Progenitor cell of endocrine pancreas (in vitro differentiated cells): ENCODE results near the gene ZNF618. TPM values are rescaled to one million over a fixed set of nuclear protein-coding genes. Genes with fewer than 3 reads are reported as not detected.

Experiments
- DNase-seq: peaks from one replicate; pipeline ENCODE4 v3.0.0; 2021; ENCODE audit warnings: low spot score; ENCODE audit not compliant: unreplicated experiment
- H3K27ac Mint-ChIP-seq: 2 replicates; pipeline ENCODE4 v1.8.0; 2021; ENCODE audit warnings: mild to moderate bottlenecking, moderate library complexity, mixed read lengths
- H3K27me3 Mint-ChIP-seq: 2 replicates; pipeline ENCODE4 v1.8.0; 2021; ENCODE audit warnings: mixed read lengths
- H3K36me3 Mint-ChIP-seq: 2 replicates; pipeline ENCODE4 v1.8.0; 2022; ENCODE audit warnings: mixed read lengths; ENCODE audit not compliant: insufficient read depth
- H3K4me1 Mint-ChIP-seq: 2 replicates; pipeline ENCODE4 v1.8.0; 2021; ENCODE audit warnings: low read depth, mixed read lengths
- H3K4me3 Mint-ChIP-seq: 2 replicates; pipeline ENCODE4 v1.8.0; 2021; ENCODE audit warnings: low read depth, mild to moderate bottlenecking, moderate library complexity, mixed read lengths
- H3K9me3 Mint-ChIP-seq: 2 replicates; pipeline ENCODE4 v1.8.0; 2021; ENCODE audit warnings: low read depth, mixed read lengths
- CTCF ChIP-seq: fragments of 200-600 bp; sonication (generic); IDR thresholded peaks from one replicate; pipeline ENCODE4 v1.5.0; 2021; ENCODE audit warnings: antibody characterized with exemption, mild to moderate bottlenecking; ENCODE audit not compliant: unreplicated experiment
- total RNA-seq: library from RNA; stranded (reverse); gene quantifications from 2 replicates; pipeline ENCODE4 v1.2.1, GENCODE V29; 2021

ZNF618 gene
- total RNA-seq, 1 donor from 2014 or later = 85.8 TPM

GRCh38 chr9:113984639-113985380 is 108.7 kb downstream of the ZNF618 start:
- TF ChIP-seq CTCF = no peak
- Mint-ChIP-seq H3K36me3 (peaks cover 6% of the 10 kb centered on the region), H3K9me3 (no peaks in the 10 kb centered on the region), H3K4me1 (peaks cover 4% of the 10 kb centered on the region), H3K27ac (no peak overlapping the region), H3K4me3 (no peak overlapping the region), H3K27me3 (no peaks in the 10 kb centered on the region)
- no peak for DNase-seq

- H3K4me3 Mint-ChIP-seq = no peak overlapping the region
- peaks cover 12% of the 10 kb centered on the region for H3K36me3 Mint-ChIP-seq
- peak overlapping the region; percentile 87 for H3K27ac Mint-ChIP-seq
- peaks cover 8% of the 10 kb centered on the region for H3K4me1 Mint-ChIP-seq
- no peak for DNase-seq
- no peaks in the 10 kb centered on the region for H3K9me3 Mint-ChIP-seq
- H3K27me3 Mint-ChIP-seq = no peaks in the 10 kb centered on the region
- TF ChIP-seq CTCF = no peak
Measured at GRCh38 chr9:113985968-113986585, 110.0 kb downstream of the ZNF618 start.

- Mint-ChIP-seq H3K9me3 (no peaks in the 10 kb centered on the region), H3K36me3 (peaks cover 12% of the 10 kb centered on the region), H3K27ac (no peak overlapping the region), H3K4me1 (peaks cover 8% of the 10 kb centered on the region), H3K27me3 (no peaks in the 10 kb centered on the region), H3K4me3 (no peak overlapping the region)
- TF ChIP-seq CTCF = no peak
- no peak for DNase-seq
Measured at GRCh38 chr9:113986931-113987330, 110.8 kb downstream of the ZNF618 start.

GRCh38 chr9:113987526-113987925 is 111.4 kb downstream of the ZNF618 start:
- Mint-ChIP-seq H3K36me3 (peaks cover 12% of the 10 kb centered on the region), H3K4me1 (peaks cover 8% of the 10 kb centered on the region), H3K9me3 (no peaks in the 10 kb centered on the region), H3K27ac (no peak overlapping the region), H3K27me3 (no peaks in the 10 kb centered on the region), H3K4me3 (no peak overlapping the region)
- DNase-seq = no peak
- no peak for TF ChIP-seq CTCF

- Mint-ChIP-seq H3K4me3 (no peak overlapping the region), H3K27ac (peak overlapping the region; percentile 84), H3K27me3 (no peaks in the 10 kb centered on the region), H3K9me3 (no peaks in the 10 kb centered on the region), H3K36me3 (peaks cover 12% of the 10 kb centered on the region), H3K4me1 (peaks cover 8% of the 10 kb centered on the region)
- TF ChIP-seq CTCF = no peak
- no peak for DNase-seq
Measured at GRCh38 chr9:113988385-113989016, 112.4 kb downstream of the ZNF618 start.
